HG02885 (cell line): ENCODE measurements around the gene RNF187.

Experiments
- ATAC-seq: cut with Tn5 transposase; IDR thresholded peaks from one replicate; pipeline ENCODE4 v1.9.1; 2021; ENCODE audit warnings: mild to moderate bottlenecking; ENCODE audit not compliant: unreplicated experiment, poor library complexity

The RNF187 gene

DNA sequence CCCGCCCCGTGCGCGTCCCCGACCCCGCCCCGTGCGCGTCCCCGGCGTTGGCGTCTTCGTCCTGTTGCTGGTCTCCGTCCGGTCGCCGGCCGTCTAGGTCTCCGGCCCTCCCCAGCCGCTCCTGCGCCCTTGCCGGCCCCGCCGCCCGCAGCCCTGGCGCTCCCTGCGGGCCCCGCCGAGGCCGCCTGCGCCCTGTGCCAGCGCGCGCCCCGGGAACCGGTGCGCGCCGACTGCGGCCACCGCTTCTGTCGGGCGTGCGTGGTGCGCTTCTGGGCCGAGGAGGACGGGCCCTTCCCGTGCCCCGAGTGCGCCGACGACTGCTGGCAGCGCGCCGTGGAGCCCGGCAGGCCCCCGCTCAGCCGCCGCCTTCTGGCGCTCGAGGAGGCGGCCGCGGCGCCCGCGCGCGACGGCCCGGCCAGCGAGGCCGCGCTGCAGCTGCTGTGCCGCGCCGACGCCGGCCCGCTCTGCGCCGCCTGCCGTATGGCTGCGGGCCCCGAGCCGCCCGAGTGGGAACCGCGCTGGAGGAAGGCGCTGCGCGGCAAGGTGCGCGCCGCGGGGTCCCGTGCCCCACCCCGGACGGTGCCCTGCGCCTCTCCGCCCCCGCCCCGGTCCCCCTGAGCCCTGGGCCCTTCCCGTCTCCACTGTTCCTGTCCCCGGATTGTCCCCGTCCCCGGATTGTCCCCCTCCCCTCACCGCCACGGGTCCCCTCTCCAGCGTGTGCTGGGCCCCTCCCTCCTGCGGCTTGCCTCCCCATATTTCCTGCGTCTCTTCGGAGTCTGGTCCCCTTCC lies at the start of gene RNF187:
Gene RNF187 (plus strand): TSS at position 47 of the 789 bp plus-strand sequence.
- ATAC-seq: peak; percentile 24

DNA sequence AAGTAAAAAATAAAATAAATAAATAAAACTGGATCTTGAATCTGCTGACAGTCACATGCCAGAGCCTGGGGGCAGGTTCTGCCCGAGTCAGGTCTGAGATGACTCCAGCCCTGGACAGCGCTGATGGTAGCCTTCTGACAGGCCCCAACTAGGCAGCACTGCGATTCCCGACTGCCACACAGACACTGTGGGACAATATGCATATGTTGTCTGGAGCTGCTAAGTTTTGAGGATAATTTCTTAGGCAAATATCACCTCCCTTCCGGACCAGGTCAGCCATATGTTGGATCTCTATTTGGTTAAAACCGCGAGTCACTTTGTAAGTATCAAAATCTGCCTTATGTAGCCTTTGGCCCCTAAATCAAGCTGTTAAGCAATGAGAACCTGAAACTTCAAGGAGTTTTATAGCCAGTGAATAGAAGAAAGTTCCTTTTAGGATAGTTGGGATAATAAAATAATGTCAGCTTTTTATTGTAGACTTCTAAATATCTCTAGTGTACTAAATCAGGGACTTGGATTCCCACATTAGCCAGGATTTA lies 49.7 kb upstream of the RNF187 start:
- no peak for ATAC-seq

DNA sequence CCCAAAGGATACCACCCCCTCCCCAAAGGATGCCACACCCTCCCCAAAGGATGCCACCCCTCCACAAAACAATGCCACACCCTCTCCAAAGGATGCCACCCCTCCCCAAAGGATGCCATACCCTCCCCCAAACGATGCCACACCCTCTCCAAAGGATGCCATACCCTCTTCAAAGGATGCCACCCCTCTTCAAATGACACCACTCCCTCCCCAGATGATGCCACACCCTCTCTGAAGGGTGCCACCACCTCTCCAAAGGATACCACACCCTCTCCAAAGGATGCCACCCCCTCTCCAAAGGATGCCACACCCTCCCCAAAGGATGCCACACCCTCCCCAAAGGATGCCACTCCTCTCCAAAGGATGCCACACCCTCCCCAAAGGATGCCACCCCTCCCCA lies 48.9 kb upstream of the RNF187 start:
- no peak for ATAC-seq

DNA sequence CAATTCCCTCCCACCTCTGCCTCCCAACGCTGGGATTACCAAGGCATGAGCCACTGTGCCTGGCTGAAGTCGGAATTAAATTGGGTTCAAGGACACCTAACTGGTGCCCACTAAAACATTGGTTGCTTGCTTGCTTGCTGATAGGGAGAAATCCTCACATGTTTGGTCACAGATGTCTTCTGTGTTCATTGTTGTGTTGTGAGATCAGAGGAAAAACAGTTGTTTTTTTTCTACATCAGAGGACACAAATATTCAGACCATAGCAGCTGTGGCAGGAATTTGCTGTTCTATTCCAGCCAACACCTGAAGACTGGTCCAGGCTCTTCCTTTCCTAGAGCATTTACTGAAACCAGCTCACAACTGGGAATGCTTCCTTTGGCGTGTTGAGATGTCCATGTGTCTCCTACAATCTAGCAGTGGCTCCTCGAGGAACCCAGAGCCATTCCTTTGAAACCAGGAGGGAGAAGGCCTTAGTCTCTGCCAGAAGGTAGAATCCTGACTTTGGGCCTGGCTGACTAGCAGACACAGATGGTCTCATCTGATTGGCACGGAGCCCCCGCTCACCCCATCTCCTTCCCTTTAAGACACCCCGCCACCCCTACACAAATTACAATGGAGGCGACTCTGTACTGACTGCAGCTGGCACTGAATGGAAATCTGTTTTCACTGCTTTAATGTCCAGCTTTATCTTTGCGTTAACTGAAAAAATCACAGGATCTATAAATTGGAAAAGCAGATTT lies 46.3 kb upstream of the RNF187 start:
- no peak for ATAC-seq

DNA sequence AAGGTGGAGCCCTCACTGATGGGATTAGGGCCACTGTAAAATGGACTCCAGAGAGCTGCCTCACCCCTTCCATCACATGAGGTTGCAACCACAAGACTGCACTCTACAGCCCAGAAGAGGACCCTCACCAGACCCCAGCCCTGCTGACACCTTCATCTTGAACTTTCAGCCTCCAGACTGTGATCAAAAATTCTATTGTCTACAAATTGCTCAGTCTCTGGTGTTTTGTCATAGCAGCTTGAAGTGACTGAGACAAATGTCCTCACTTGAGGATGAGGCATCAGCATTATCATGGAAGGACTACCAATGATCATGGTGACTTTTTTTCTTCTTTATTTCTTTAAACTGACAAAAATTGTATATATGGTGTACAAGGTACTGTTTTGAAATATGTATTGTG lies 43.8 kb upstream of the RNF187 start:
- ATAC-seq: no peak

DNA sequence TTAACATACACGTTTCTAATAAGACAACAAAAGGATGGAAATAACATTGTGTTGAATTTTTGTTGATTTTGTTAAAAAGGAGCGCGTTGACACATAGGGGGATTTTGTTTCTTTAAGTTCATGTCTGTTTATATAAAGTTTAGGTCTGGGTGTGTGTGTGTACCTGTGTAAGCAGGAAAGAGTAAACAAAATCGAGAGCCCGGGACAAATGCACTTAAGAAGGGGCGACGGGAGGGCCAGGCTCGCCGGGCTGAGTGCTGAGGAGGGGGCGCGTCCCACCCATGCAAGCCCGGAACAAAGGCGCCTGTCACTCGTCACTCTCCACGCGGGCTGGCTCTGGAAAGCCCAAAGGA lies 41.7 kb upstream of the RNF187 start:
- ATAC-seq: peak; percentile 11

DNA sequence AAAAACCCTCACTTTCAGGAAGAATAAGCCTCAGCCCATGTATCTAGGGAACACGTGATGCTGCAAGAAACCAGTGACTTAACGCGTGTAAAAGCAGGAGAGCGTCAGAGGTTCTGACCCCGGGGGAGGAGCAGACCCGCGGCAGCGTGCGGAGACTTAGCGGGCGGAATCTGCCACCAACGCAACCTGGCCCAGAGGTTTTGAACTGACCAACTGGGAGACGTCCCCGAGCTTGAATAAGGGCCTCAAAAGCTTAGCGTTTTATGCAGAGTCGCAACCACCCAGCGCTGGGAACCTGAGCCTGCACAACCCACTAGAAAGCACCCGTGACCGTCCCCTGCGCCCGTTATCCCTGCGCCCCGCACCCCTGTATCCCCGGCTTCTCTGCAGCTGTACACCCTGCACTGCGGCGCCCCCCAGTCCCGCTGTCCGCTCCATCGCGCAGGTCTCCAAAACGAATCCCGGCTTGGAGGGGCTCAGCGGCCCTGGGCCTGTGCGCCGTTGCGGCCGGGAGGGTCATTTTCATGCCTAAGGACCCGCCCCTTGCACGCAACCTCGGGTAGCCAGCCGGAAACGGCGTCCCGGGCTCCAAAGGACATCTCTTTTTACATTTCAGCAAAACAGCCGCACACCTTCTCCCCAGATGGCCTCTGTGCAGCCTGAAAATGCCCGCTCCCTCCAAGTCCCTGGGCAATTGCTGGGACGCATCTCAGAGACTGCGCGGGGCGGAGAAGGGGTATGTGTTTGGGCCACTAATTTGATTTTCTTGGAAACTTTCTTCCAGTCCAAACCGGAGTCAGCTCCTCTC lies 41.1 kb upstream of the RNF187 start:
- ATAC-seq: peak; percentile 73

DNA sequence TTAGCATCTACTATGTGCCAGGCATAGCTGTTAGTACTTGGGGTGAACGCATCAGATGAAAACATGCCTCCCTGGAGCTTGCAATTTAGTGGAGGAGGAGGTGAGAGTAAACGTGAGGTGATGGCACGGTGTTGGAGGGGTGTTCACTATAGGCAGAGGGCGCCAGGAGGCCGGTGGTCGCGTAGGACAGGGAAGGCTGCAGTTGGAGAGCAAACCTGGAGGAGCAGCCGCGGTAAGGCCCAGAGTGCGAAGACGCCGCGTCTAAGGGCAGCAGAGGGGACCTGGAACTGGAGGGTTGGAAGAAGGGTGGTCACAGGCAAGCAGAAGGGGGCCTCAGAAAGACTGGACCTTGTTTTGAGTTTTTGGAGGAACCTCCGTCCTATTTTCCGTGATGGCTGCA lies 40.3 kb upstream of the RNF187 start:
- ATAC-seq: no peak

DNA sequence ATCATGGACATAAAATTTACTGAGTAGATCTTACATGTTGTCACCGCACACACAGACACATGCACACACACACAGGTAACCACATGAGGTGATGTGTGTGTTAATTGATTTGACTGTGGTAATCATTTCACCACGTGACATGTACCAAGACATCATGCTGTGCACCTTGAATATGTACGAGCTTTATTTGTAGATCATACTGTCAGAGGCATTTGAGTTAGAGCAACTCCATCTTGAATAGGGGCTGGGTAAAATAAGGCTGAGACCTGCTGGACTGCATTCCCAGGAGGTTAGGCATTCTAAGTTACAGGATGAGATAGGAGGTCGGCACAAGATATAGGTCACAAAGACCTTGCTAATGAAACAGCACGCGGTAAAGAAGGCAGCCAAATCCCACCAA lies 38.8 kb upstream of the RNF187 start:
- ATAC-seq: no peak

DNA sequence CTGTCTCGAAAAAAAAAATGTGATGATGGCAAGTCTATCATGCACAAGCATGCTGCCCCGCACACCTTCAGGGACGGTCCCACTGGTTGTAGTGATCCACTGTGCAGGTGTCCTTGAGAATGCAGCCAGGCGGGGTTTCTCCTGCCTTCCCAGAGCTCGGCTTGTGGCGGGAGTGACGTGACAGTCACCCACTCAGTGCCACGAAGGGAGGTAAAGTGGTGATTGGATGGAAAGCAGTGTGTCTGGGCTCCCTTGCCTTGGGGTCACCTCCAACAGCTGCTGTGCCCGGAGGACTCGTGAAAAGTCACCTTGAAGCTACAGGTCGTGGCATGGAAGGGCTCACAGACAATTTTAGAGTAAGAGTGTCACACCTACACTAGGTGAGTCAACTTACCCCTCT lies 37.0 kb upstream of the RNF187 start:
- no peak for ATAC-seq

DNA sequence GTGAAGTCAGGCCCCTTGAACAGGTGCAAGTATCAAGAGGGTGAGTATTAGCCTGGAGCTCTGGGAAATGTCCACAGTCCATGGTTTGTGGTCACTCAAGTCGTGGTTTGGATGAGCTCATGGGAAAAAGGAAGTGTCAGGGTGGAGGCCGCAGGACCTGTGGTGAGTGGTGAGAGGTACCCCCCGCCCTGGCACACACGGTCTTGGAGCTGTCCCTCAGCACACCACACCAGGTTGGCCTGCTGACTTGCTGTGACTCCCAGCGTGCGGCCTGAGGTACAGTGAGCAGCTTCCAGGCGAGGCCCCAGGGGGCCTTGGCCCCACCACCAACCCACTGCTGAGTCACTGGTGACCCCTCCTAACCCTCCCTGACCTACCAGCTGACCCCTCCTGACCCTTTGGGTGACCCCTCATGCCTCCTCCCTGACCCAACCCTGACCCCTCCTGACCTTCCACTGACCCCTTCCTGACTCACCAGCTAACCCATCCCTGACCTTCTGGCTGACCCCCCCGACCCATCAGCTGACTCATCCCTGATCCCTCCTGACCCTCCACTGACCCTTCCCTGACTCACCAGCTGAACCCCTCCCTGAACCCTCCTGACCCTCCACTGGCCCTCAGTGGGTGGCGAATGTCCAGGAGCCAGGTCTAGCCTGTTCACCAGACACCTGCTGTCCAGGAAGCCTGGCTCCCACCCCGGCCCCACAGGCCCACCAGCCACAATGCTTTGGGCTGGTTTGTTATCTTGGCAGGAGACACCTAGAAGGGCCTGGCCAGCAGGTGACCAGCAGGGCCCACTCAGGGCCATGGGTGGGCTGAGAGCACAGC lies 34.8 kb upstream of the RNF187 start:
- no peak for ATAC-seq

DNA sequence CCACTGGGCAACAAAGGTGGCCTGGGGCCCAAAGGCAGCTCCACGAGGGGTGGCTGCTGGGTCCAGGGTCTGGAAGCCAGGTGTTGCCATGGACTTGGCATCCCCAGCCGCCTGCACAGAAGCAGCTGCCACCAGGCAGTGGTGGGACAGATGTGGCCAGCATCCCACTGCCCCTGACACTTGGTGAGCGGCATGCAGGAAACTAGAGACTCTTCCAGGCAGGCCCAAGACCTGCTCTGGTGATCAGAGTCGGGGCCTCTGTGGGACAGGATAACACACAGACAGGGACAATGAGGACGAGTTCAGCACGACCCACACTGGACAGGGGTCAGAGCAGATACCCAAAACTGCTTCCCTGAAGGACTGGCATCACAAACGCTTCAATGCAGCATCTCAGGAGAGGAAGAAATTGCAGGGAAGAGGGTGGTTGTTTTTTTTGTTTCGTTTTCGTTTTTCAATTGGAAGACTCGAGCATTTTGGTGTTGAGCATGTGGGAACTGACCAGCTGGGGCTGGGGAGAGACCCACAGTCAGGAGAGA lies 34.1 kb upstream of the RNF187 start:
- ATAC-seq: no peak

DNA sequence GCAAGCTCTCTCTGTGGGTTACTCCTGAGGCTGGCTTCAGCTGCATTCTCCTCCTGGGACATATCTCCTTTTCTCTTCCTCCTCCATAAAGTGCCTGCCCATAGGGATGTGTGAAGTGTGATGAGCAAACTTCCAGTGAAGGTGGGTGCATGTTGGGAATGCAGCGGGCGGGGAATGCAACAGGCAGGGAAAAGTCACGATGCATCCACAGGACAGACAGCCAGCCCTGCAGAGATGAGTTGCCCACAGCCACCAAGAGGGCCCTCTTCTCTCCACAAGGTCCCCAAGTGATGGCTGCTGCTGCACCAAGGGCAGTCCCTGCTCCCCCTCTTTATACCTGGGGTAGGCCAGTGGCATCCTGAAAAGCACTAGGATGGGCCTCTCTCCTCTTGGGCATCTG lies 33.6 kb upstream of the RNF187 start:
- no peak for ATAC-seq

DNA sequence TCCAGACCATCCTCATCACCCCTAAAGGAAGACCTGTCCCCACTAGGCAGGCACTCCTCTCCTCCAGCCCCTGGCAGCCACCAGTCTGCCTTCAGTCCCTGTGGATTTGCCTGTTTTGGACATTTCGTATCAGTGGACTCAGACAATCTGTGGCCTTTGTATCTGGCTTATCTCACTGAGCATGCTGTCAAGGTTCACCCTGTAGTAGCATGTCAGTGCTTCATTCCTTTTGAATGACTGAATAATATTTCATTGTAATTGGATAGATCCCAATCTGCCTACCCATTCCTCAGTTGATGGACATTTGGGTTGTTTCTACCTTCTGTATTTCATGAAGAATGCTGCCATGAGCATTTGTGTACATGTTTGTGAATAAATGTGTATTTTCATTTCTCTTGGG lies 32.9 kb upstream of the RNF187 start:
- no peak for ATAC-seq

DNA sequence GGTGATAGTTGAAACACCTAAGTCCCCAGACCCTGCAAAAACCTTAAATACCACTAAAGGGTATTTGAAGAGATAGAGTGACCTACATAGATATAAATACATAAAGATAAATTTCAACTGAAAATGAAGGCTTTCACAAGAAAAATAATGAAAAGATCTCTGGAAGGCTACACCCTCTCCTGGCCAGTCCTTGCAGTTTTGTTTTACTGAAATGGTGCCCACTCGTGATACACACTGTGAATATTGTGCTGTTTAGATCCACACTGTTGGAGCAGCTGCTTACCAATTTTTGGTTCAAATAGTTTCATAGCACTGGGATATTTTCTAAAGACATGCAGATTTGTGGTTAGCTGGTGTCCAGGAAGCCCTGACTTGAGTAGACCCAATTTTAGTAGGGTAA lies 31.5 kb upstream of the RNF187 start:
- no peak for ATAC-seq

DNA sequence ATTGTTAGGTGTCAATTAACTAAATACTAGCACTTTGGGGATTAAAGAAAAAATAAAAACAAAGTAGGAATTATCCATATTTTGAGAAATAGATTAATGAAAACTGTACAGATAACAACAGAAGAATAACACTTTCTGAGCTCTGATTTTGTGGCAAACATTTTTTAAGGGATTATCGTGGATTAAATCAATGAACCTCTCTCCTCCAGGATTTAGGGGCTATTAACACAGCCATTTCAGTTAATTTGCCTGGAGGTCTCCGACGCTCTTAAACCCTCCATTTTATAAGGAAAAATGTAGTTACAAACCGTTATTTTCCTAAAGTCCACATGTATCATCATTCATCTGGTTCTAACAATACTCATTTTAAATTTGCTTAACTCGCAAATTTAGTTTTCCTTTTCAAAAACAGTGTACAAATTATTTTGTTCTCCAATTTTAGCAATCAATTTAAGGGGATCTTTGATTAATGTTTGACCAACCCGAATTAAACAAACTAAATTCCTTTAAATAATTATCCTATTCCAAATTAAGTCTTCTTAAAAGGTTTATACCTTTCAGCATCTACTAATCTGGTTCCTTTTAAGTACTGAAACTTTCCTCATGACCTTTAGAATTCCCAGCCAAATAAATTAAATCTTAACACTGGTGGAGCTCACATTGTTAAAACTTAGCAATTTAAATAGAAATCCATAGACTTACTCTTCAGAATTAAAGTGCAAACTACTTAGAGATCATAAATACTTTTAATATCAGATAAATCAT lies 30.7 kb upstream of the RNF187 start:
- ATAC-seq: no peak

DNA sequence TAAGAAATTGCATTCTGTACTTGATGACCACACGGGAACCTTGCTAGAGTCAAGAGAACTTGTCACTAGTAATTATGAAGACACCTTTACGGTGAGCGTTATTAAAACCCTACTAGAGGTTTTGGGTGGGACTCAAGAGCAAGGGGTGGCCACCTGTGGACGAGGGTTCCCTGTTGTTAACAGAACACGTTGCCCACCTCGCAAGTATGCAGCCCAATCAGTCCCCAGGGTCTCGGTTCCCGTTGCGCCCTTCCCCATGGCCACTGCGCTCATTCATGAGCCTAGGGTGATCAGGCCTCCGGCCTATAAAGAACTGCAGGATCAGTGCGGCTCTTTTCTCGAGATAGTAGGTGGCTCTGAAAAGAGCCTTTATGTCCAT lies 30.2 kb upstream of the RNF187 start:
- ATAC-seq: peak; percentile 4

DNA sequence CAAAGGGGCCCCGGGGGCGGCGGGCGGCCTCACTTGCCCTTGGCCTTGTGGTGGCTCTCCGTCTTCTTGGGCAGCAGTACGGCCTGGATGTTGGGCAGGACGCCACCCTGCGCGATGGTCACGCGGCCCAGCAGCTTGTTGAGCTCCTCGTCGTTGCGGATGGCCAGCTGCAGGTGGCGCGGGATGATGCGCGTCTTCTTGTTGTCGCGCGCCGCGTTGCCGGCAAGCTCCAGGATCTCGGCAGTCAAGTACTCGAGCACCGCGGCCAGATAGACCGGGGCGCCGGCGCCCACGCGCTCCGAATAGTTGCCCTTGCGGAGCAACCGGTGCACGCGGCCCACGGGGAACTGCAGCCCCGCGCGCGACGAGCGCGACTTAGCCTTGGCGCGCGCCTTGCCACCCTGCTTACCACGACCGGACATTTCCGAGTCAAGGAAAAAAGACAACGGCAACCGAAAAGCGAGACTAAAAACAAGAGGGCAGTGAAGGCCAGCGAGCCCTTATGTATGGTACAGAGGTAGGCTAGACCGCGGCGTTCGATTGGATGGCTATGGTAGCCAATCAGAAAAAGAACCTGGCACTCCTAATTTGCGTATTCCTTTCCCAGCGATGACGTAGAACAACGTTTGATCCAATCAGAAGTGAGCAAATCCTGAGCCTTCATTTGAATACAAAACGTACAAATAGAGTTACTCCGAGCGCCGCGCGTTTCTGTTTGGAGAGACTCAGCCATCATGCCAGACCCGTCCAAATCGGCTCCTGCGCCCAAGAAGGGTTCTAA lies 29.6 kb upstream of the RNF187 start:
- peak; percentile 88 for ATAC-seq
